GM12872 (cell line): ENCODE data around the gene ATP6V0E1.

Experiments
- TF ChIP-seq, protein P1 (sequence below): IDR thresholded peaks from 3 replicates; pipeline ENCODE4 v1.5.1; 2011; ENCODE audit warnings: low read depth, mild to moderate bottlenecking, low read length, moderate library complexity; ENCODE audit not compliant: insufficient read depth

ATP6V0E1 gene

DNA sequence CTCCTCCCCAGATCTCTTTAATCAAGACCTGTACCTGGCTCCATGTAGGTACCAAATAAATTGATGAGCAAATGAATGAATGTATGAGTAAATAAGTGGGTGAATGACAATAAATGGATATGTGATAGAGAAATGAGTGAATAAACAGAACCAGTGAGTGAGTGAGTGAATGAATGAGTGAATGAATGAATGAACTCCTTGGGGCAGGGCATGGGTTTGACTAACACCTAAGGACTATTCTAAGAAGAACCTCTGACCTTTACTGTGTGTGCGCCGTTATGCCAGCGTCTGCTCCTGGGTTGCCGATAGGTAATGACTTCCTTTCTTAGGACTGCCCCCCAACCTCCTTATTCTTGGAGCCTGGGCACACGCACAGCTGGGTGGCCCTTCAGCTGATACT lies 26.1 kb upstream of the ATP6V0E1 start:
- TF ChIP-seq, protein P1, sequence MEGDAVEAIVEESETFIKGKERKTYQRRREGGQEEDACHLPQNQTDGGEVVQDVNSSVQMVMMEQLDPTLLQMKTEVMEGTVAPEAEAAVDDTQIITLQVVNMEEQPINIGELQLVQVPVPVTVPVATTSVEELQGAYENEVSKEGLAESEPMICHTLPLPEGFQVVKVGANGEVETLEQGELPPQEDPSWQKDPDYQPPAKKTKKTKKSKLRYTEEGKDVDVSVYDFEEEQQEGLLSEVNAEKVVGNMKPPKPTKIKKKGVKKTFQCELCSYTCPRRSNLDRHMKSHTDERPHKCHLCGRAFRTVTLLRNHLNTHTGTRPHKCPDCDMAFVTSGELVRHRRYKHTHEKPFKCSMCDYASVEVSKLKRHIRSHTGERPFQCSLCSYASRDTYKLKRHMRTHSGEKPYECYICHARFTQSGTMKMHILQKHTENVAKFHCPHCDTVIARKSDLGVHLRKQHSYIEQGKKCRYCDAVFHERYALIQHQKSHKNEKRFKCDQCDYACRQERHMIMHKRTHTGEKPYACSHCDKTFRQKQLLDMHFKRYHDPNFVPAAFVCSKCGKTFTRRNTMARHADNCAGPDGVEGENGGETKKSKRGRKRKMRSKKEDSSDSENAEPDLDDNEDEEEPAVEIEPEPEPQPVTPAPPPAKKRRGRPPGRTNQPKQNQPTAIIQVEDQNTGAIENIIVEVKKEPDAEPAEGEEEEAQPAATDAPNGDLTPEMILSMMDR = no peak

DNA sequence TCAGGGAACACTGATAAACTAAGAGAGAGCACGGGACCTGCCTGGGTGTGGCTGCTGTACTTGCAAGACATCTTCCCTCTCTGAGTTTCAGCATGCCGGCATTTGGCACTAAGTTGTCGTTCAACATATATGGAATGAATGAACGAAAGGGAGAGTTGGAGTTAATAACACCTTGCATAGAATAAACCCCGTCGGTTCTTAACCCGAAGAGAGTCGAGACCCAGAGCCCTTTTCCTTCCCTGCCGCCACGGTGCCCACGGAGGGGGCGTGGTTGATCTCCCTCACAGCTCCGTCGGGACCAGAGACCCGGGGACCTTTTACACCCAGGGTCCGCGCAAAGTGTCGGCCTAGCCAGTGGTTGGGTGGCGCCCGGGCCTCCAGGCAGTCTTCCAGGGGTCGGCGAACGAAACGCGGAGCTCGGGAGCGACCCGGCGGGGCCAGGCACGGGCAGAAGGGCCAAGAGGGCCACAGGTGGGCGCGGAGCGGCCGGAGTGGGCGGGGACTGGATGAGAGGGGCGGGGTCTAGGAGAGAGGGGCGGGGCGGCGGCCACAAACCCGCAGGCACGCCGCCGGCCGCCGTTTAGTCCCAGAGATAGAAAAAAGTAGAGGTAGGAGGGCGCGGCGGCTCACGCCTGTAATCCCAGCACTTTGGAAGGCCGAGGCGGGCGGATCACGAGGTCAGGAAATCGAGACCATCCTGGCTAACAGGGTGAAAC lies 25.1 kb upstream of the ATP6V0E1 start:
- TF ChIP-seq, protein P1 = no peak

DNA sequence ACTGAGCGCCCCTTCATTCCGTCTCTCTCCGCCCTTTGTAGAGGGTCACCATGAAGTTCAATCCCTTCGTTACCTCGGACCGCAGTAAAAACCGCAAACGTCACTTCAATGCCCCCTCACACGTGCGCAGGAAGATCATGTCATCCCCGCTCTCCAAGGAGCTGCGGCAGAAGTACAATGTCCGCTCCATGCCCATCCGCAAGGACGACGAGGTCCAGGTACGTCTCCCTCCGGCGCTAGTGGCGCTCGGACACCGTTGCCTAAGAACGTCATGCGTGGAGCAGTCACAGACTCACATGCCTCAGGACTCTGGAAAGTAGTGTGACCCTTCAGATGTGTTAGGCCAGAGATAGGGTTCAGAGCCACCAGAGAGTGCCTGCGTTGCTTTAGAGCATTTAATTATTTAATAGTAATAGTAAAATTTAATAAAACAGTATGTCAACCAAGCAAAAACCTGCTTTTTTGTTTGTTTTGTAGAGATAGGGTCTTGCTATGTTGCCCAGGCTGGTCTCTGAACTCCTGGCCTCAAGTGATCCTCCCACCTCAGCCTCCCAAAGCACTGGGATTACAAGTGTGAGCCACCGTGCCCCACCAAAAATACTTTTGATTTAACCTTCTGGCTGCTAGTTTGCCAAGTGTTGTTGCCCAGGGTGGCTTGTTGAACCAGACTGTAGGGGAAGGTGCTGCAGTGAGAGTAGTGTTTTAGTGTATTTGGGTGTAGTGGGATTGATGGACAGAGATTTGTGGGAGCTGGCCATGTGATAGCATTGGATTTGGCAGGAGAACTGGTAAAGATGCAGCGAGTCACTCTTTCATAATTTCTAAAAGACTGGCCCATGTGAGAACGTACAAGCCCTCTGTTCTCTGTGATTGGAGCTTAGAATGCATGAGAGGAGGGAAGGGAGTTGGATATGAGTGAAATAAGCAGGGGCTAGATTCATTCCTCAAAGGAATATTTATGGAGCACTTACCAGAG lies 23.5 kb upstream of the ATP6V0E1 start:
- TF ChIP-seq, protein P1 = no peak

DNA sequence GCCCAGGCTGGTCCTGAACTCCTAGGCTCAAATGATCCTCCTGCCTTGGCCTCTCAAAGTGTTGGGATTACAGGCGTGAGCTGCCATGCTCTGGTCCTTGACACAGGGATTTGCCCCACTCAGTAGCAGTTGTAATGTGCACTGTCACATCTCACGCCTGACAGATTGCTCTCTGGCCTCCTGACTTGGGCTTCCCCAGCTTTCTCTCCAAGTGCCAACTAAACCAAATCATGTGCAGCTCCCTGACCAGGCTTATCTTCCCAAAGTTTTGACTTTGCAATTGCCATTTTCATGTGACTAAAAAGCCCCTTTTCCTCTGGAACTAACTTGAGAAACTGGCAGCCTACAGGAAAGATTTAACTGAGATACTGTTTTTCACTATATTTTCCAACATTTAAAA lies 13.7 kb upstream of the ATP6V0E1 start:
- TF ChIP-seq, protein P1 = no peak

DNA sequence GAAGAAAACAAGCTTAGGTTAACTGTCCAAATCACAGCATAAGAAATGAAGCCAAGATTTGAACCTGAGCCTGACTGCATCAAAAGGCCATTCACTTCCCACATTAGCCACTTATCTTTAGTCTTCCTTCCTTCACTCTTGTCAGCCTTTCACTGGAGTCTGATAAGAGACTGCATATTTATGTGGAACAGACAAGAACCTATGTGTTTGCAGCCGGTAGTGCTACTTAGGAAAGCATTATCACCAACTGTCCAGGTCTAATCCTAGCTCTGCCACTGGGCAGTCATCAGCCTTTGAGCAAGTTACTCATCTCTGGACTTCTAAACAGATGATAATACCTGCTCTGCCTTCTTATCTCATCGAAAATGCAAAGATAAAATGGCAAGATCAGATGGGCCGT lies 12.1 kb upstream of the ATP6V0E1 start:
- TF ChIP-seq, protein P1 = no peak

DNA sequence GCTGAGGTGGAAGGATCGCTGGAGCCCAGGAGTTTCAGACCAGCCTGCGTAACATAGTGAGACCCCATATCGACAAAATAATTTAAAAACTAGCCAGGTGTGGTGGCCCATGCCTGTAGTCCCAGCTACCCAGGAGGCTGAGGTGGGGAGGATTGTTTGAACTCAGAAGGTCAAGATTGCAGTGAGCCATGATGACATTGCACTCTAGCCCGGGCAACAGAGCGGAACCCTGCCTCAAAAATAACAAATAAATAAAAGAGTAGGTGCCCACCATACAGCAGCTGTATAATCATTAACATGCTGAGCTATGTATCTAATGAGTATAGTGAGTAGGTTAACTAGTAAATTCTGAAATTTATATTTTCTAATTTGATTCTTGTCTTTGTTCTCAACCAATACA lies 11.0 kb upstream of the ATP6V0E1 start:
- TF ChIP-seq, protein P1 = no peak

DNA sequence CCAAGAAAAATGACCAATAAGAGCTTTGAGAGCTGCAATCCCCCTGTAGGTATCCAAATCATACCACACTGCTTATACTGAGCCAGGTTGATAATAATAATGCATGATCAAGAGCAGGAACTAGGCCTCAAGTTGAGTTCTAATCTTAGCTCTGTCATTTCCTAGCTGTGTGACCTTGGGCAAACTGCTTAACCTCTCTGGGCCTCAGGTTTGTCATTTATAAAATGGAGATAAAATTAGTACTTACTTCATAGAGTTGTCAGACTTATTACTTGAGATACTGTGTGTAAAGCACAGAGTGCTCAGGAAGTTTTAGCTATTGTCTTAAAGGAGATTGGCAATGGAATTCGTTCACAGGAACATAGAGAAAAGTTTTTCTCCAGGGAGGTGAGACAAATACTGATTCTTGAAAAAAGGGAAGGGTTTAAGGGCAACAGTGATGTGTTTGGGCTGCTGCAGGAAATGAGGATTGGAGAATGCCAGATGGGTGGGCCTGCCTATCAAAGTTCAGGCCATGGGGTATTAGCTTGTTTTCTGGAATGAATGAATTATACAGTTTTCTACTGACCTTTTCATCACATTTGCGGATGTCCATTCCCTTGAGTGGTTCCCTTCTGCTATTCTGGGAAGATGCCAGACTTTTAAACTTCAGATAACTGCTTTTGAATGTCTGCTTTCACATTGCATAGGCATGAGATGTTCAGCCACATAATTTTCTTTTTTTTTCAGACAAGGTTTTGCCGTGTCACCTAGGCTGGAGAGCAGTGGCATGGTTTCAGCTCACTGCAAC lies 10.2 kb upstream of the ATP6V0E1 start:
- TF ChIP-seq, protein P1 = no peak
